Fibroblast of lung (primary cell): ENCODE data around the gene RHOB. TPM values are rescaled to one million over a fixed set of nuclear protein-coding genes. Genes with fewer than 3 reads are reported as not detected.

Source experiments
- DNase-seq, 2 donors: peaks; one replicate each; pipeline versions ENCODE4 v3.0.0 to v3.0.0-alpha.2; 2010; ENCODE audit warnings: low read depth in 2 of 2
- H2AFZ ChIP-seq: 2 replicates; pipeline ENCODE4 v1.5.1; 2012; ENCODE audit warnings: low read length, control low read depth, inconsistent platforms
- H3K27ac ChIP-seq: 2 replicates; pipeline ENCODE4 v1.5.1; 2011; ENCODE audit warnings: low read length, control low read depth; ENCODE audit not compliant: insufficient read depth
- H3K27me3 ChIP-seq: 2 replicates; pipeline ENCODE4 v1.5.1; 2011; ENCODE audit warnings: mild to moderate bottlenecking, low read length; ENCODE audit not compliant: control insufficient read depth, insufficient read depth
- H3K36me3 ChIP-seq: 2 replicates; pipeline ENCODE4 v1.5.1; 2011; ENCODE audit warnings: low read length; ENCODE audit not compliant: control insufficient read depth, insufficient read depth
- H3K4me1 ChIP-seq: 2 replicates; pipeline ENCODE4 v1.5.1; 2011; ENCODE audit warnings: low read length; ENCODE audit not compliant: control insufficient read depth, insufficient read depth; ENCODE audit errors: extremely low read depth
- H3K4me2 ChIP-seq: 2 replicates; pipeline ENCODE4 v1.5.1; 2011; ENCODE audit warnings: low read length, control low read depth; ENCODE audit not compliant: insufficient read depth; ENCODE audit errors: extremely low read depth
- H3K4me3 ChIP-seq, 4 experiments: fragments of 200-600 bp in 1 of 4; sonication (generic) in 1 of 4; replicated peaks in 1 of 4; 2 replicates each; pipeline ENCODE4 v1.5.1; 2011 to 2016; ENCODE audit warnings: low read length in 4 of 4, low read depth in 3 of 4, mild to moderate bottlenecking in 3 of 4, control low read depth in 2 of 4, inconsistent platforms in 1 of 4, mixed read lengths in 1 of 4; ENCODE audit not compliant: insufficient read depth in 1 of 4; ENCODE audit errors: control extremely low read depth in 1 of 4
- H3K79me2 ChIP-seq: 2 replicates; pipeline ENCODE4 v1.5.1; 2012; ENCODE audit warnings: mild to moderate bottlenecking, low read length, inconsistent platforms; ENCODE audit not compliant: control insufficient read depth, insufficient read depth
- H3K9ac ChIP-seq: 2 replicates; pipeline ENCODE4 v1.5.1; 2011; ENCODE audit warnings: mild to moderate bottlenecking, low read length, control low read depth; ENCODE audit not compliant: insufficient read depth
- H3K9me3 ChIP-seq: 2 replicates; pipeline ENCODE4 v1.5.1; 2012; ENCODE audit warnings: low read depth, low read length; ENCODE audit not compliant: control insufficient read depth, insufficient read depth
- H4K20me1 ChIP-seq: 2 replicates; pipeline ENCODE4 v1.5.1; 2011; ENCODE audit warnings: low read length; ENCODE audit not compliant: control insufficient read depth, insufficient read depth; ENCODE audit errors: extremely low read depth
- CTCF ChIP-seq, 2 donors: IDR thresholded peaks in 1 of 2; conservative IDR thresholded peaks in 1 of 2; 1 replicate in 1 of 2; 2 replicates in 1 of 2; pipeline ENCODE4 v1.5.1; 2011 to 2012; ENCODE audit warnings: low read length in 2 of 2, control low read depth in 1 of 2, inconsistent platforms in 1 of 2, low read depth in 1 of 2, mild to moderate bottlenecking in 1 of 2
- EZH2 ChIP-seq: IDR thresholded peaks from 2 replicates; pipeline ENCODE4 v1.5.1; 2012; ENCODE audit warnings: low read length, control low read depth, mild to moderate bottlenecking; ENCODE audit errors: missing control alignments
- polyA plus RNA-seq, 2 donors: library from polyadenylated mRNA; depleted of rRNA in 1 of 2; stranded (reverse) in 1 of 2; unstranded in 1 of 2; fragments of >200 nt; gene quantifications; 2 replicates each; pipeline ENCODE4 v1.2.1, GENCODE V29; 2011 to 2012; ENCODE audit warnings: missing spikeins in 1 of 2
- total RNA-seq: library from RNA; depleted of rRNA; stranded (reverse); fragments of >200 nt; gene quantifications from 2 replicates; pipeline ENCODE4 v1.2.1, GENCODE V29; 2014

RHOB gene
- total and polyA plus RNA-seq, 2 donors (not counting 1 experiment from before 2014, with no cell fraction given), result 113 to 171 TPM

- no peaks in the 10 kb centered on the region for H3K9me3 ChIP-seq
- peaks cover 15% of the 10 kb centered on the region for H3K27me3 ChIP-seq
- no peak overlapping the region for H2AFZ ChIP-seq
- H3K4me3 ChIP-seq, result no peak overlapping the region
- no peak overlapping the region for H3K27ac ChIP-seq
- H3K4me1 ChIP-seq, result no peaks in the 10 kb centered on the region
- no peak for DNase-seq
- no peaks in the 10 kb centered on the region for H4K20me1 ChIP-seq
- H3K36me3 ChIP-seq, result no peaks in the 10 kb centered on the region
- H3K9ac ChIP-seq, result no peak overlapping the region
- TF ChIP-seq CTCF (conservative IDR thresholded peaks at IDR 0.05 in 1 of 2, IDR thresholded peaks at IDR 0.05 in 1 of 2; ENCODE audit: low read depth in 1 of 2, low read length in 2 of 2) (no peak), EZH2 (no peak)
- no peaks in the 10 kb centered on the region for H3K79me2 ChIP-seq
- H3K4me2 ChIP-seq, result no peak overlapping the region
These were observed 35.9 kb downstream of the RHOB start for GRCh38 chr2:20482725-20483124.

- Histone ChIP-seq H4K20me1 (no peaks in the 10 kb centered on the region), H3K27me3 (peaks cover 15% of the 10 kb centered on the region), H3K4me1 (no peaks in the 10 kb centered on the region), H3K27ac (no peak overlapping the region), H2AFZ (no peak overlapping the region), H3K4me2 (no peak overlapping the region), H3K9me3 (no peaks in the 10 kb centered on the region), H3K4me3 (no peak overlapping the region), H3K9ac (no peak overlapping the region), H3K79me2 (no peaks in the 10 kb centered on the region), H3K36me3 (no peaks in the 10 kb centered on the region)
- DNase-seq, result peak in 1 of 2 donors; percentile 86
- TF ChIP-seq CTCF (conservative IDR thresholded peaks at IDR 0.05 in 1 of 2, IDR thresholded peaks at IDR 0.05 in 1 of 2; ENCODE audit: low read depth in 1 of 2, low read length in 2 of 2) (no peak), EZH2 (no peak)
These were observed 36.5 kb downstream of the RHOB start for GRCh38 chr2:20483194-20483895.

GRCh38 chr2:20484034-20484617 is 37.3 kb downstream of the RHOB start:
- H2AFZ ChIP-seq, result no peak overlapping the region
- H3K9ac ChIP-seq, result no peak overlapping the region
- TF ChIP-seq CTCF (conservative IDR thresholded peaks at IDR 0.05 in 1 of 2, IDR thresholded peaks at IDR 0.05 in 1 of 2; ENCODE audit: low read depth in 1 of 2, low read length in 2 of 2) (no peak), EZH2 (no peak)
- no peaks in the 10 kb centered on the region for H3K36me3 ChIP-seq
- no peaks in the 10 kb centered on the region for H3K4me1 ChIP-seq
- H3K27ac ChIP-seq, result no peak overlapping the region
- H3K4me2 ChIP-seq, result no peak overlapping the region
- no peaks in the 10 kb centered on the region for H4K20me1 ChIP-seq
- H3K27me3 ChIP-seq, result peaks cover 15% of the 10 kb centered on the region
- no peaks in the 10 kb centered on the region for H3K9me3 ChIP-seq
- no peaks in the 10 kb centered on the region for H3K79me2 ChIP-seq
- DNase-seq, result no peak
- no peak overlapping the region for H3K4me3 ChIP-seq
